ENCODE measurements around the gene FCER1A.

GRCh38 chr1:159261311-159261710 lies 40.8 kb upstream of the FCER1A start:
- no peak for TF ChIP-seq EZH2 (IDR thresholded peaks at IDR 0.05; ENCODE audit: borderline replicate concordance, low read depth, low read length, poor library complexity, severe bottlenecking)
- TF ChIP-seq, protein P1, sequence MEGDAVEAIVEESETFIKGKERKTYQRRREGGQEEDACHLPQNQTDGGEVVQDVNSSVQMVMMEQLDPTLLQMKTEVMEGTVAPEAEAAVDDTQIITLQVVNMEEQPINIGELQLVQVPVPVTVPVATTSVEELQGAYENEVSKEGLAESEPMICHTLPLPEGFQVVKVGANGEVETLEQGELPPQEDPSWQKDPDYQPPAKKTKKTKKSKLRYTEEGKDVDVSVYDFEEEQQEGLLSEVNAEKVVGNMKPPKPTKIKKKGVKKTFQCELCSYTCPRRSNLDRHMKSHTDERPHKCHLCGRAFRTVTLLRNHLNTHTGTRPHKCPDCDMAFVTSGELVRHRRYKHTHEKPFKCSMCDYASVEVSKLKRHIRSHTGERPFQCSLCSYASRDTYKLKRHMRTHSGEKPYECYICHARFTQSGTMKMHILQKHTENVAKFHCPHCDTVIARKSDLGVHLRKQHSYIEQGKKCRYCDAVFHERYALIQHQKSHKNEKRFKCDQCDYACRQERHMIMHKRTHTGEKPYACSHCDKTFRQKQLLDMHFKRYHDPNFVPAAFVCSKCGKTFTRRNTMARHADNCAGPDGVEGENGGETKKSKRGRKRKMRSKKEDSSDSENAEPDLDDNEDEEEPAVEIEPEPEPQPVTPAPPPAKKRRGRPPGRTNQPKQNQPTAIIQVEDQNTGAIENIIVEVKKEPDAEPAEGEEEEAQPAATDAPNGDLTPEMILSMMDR (conservative IDR thresholded peaks at IDR 0.05; ENCODE audit: low read depth, low read length): no peak

Measured in A673 (cell line).